Gastrocnemius medialis (tissue), 4 donors: Measurements from ENCODE around the gene SLC22A15.

Experiments used
- CTCF ChIP-seq, 5 experiments: fragments of 450-650 bp in 3 of 5; fragments of 200-600 bp in 2 of 5; sonication (generic) in 2 of 5; IDR thresholded peaks in 4 of 5; conservative IDR thresholded peaks in 1 of 5; 1 replicate in 4 of 5; 2 replicates in 1 of 5; pipeline ENCODE4 v1.5.1; 2016 to 2019; ENCODE audit warnings: antibody characterized with exemption in 5 of 5, mild to moderate bottlenecking in 3 of 5, moderate library complexity in 3 of 5
- POLR2A ChIP-seq, 2 donors: fragments of 450-650 bp; IDR thresholded peaks; one replicate each; pipeline ENCODE4 v1.6.1; 2017; ENCODE audit warnings: antibody characterized with exemption in 2 of 2, mild to moderate bottlenecking in 2 of 2, moderate library complexity in 2 of 2

GRCh38 chr1:116015679-116016078 lies 39.4 kb downstream of the SLC22A15 start:
- TF ChIP-seq CTCF (IDR thresholded peaks at IDR 0.05 in 4 of 5, conservative IDR thresholded peaks at IDR 0.05 in 1 of 5) (no peak), POLR2A (IDR thresholded peaks at IDR 0.05) (no peak)
